ENCODE results near the gene EPAS1. TPM values are rescaled to one million over a fixed set of nuclear protein-coding genes. Genes with fewer than 3 reads are reported as not detected.

Gene EPAS1
- total RNA-seq, 1 experiment from 2014 or later = 17.3 TPM

DNA sequence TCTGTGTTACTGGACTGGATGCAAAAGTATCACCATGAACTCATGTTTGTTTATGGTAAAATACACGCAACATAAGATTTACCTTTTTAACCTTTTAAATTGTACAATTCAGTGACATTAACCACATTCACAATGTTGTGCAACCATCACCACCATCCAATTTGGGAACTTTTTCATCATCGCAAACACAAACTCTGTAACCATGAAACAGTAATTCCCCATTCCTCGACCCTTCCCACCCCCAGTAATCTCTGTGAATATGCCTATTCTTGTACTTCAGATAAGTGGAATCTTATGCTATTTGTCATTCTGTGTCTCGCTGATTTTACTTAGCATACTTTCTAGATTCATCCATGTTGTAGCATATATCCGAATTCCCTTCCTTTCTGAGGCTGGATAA, 31.1 kb upstream of the EPAS1 start:
- no peaks in the 10 kb centered on the region for H3K9me3 ChIP-seq (replicated peaks)
- no peak for DNase-seq

DNA sequence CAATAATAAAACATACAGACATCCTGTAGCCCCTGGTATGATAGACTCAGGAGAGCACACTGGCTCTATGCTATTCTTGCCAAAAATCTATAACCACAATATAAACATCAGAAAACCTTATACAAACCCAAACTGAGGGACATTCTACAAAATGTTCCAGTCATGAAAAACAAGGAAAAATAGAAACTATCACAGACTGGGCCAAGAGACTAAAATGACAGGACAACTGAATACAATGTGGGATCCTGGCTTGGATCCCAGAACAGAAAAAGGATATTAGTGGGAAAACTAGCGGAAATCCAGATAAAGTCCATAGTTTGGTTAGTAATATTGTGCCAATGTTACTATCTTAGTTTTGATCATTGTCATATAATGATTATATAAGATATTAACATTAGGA, 29.6 kb upstream of the EPAS1 start:
- Histone ChIP-seq H3K4me3 (no peak overlapping the region), H3K4me1 (peaks cover 18% of the 10 kb centered on the region), H3K27ac (no peak overlapping the region), H3K9me3 (replicated peaks) (no peaks in the 10 kb centered on the region), H3K36me3 (no peaks in the 10 kb centered on the region), H3K27me3 (no peaks in the 10 kb centered on the region)
- peak in 1 of 2 experiments; percentile 47 for DNase-seq

More for the DNA sequence above, 31.1 kb upstream of the EPAS1 start:
- Histone ChIP-seq H3K27me3 (no peaks in the 10 kb centered on the region), H3K4me3 (no peak overlapping the region), H3K36me3 (no peaks in the 10 kb centered on the region), H3K4me1 (peaks cover 18% of the 10 kb centered on the region), H3K27ac (no peak overlapping the region)

- Histone ChIP-seq H3K36me3 (no peaks in the 10 kb centered on the region), H3K27ac (no peak overlapping the region)
These were observed 29.0 kb upstream of the EPAS1 start for GRCh38 chr2:46268196-46268595.

DNA sequence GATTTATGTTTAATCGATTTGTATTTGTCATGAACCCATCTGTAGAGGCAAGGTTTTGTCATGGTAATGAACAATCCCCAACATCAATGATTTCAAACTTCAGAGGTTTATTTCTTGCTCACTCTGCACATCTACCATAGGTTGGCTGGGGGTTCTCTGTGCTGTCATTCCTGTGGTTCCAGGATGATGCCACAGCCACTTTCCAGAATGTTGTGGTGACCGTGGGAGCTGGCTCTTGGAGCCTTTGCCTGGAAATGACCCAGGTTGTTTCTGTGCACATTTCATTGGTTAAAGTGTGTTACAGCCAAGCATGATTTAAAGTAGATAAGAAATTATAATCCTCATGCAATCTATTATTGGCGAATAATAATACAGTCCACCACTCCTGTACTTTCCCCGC, 28.2 kb upstream of the EPAS1 start:
- H3K27ac ChIP-seq = no peak overlapping the region
- H3K4me1 ChIP-seq = peaks cover 18% of the 10 kb centered on the region
- H3K36me3 ChIP-seq = no peaks in the 10 kb centered on the region
- no peak overlapping the region for H3K4me3 ChIP-seq
- H3K27me3 ChIP-seq = no peaks in the 10 kb centered on the region
- no peaks in the 10 kb centered on the region for H3K9me3 ChIP-seq (replicated peaks)
- DNase-seq = no peak

More at GRCh38 chr2:46268196-46268595, 29.0 kb upstream of the EPAS1 start:
- DNase-seq = no peak
- no peaks in the 10 kb centered on the region for H3K27me3 ChIP-seq
- H3K9me3 ChIP-seq (replicated peaks) = no peaks in the 10 kb centered on the region
- H3K4me3 ChIP-seq = no peak overlapping the region
- peaks cover 18% of the 10 kb centered on the region for H3K4me1 ChIP-seq

GRCh38 chr2:46269544-46270273, 27.5 kb upstream of the EPAS1 start:
- no peak overlapping the region for H3K4me3 ChIP-seq
- H3K27ac ChIP-seq = no peak overlapping the region
- no peak for DNase-seq
- no peaks in the 10 kb centered on the region for H3K36me3 ChIP-seq
- no peaks in the 10 kb centered on the region for H3K27me3 ChIP-seq
- H3K4me1 ChIP-seq = peaks cover 18% of the 10 kb centered on the region
- H3K9me3 ChIP-seq (replicated peaks) = no peaks in the 10 kb centered on the region

DNA sequence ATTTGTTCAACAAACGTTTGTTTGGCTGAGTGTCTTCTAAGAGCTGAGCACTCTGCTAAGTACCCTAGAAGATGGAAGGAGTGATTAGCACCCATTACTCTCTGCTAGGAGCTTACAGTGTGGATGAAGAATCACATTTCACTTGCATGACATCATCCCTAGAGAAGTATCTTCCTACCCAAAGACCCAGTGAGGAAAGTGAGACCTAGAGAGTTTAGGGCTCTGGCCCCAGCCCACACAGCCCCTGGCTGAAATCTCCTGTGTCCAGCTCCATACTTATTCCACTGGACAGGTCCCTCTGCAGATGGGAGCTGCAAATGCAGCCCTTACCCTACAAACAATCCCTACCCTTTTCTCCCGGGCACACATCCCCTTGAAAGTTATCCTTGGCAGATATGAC, 26.8 kb upstream of the EPAS1 start:
- Histone ChIP-seq H3K36me3 (no peaks in the 10 kb centered on the region), H3K27me3 (no peaks in the 10 kb centered on the region), H3K27ac (no peak overlapping the region), H3K4me3 (no peak overlapping the region), H3K4me1 (peaks cover 18% of the 10 kb centered on the region), H3K9me3 (replicated peaks) (no peaks in the 10 kb centered on the region)
- peak in 1 of 2 experiments; percentile 37 for DNase-seq

- Histone ChIP-seq H3K27ac (no peak overlapping the region), H3K36me3 (no peaks in the 10 kb centered on the region), H3K4me1 (peaks cover 25% of the 10 kb centered on the region), H3K9me3 (replicated peaks) (no peaks in the 10 kb centered on the region), H3K27me3 (no peaks in the 10 kb centered on the region), H3K4me3 (no peak overlapping the region)
- no peak for DNase-seq
These were observed 23.9 kb upstream of the EPAS1 start for GRCh38 chr2:46273225-46273863.

- H3K27ac ChIP-seq = no peak overlapping the region
- no peaks in the 10 kb centered on the region for H3K36me3 ChIP-seq
- DNase-seq = no peak
- peaks cover 25% of the 10 kb centered on the region for H3K4me1 ChIP-seq
- H3K9me3 ChIP-seq (replicated peaks) = no peaks in the 10 kb centered on the region
- H3K27me3 ChIP-seq = no peaks in the 10 kb centered on the region
- H3K4me3 ChIP-seq = no peak overlapping the region
These were observed 23.3 kb upstream of the EPAS1 start for GRCh38 chr2:46273919-46274318.

GRCh38 chr2:46274586-46274985, 22.6 kb upstream of the EPAS1 start:
- Histone ChIP-seq H3K27me3 (no peaks in the 10 kb centered on the region), H3K4me1 (peaks cover 23% of the 10 kb centered on the region), H3K9me3 (replicated peaks) (no peaks in the 10 kb centered on the region), H3K27ac (no peak overlapping the region), H3K36me3 (no peaks in the 10 kb centered on the region), H3K4me3 (no peak overlapping the region)
- DNase-seq = no peak

DNA sequence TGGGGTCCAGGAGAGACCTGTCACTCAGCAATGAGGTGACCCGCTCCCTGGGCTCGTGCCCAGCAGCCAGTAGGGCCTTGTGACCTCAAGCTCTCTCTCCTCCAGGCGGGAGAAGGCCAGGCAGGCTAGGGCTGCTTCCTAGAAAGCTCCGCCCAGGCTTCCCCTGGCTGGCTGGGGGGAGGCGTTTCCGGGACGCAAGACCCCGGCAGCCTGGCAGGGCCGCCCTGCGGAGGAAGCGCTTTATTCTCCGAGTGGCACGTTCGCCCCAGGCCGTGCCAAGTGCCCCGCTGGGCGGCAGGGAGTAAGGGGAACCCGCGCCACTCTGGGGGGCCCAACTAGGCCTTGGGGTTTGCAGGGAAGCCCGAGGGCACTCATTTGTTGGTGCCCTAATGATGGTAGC, 21.2 kb upstream of the EPAS1 start:
- Histone ChIP-seq H3K4me3 (no peak overlapping the region), H3K36me3 (no peaks in the 10 kb centered on the region), H3K9me3 (replicated peaks) (no peaks in the 10 kb centered on the region), H3K27ac (no peak overlapping the region), H3K27me3 (no peaks in the 10 kb centered on the region), H3K4me1 (peaks cover 10% of the 10 kb centered on the region)
- no peak for DNase-seq

DNA sequence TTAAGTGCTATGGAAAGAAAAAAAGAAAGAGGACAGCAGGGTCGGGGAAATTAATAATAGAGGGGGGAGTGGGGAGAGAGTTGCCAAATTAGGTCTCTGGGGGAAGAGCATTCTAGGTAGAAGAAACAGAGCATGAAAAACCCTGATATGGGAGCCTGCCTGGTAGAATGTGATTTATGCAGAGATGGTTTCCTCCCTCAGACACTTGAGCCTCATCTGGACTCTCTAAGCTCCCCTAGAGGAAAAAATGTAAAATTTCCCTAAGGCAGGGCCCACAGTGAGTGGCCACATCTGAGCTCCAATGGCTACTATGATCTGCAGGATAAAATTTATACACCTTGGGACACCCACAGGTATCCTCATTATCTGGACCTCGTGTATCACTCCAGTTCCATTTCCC, 20.6 kb upstream of the EPAS1 start:
- H3K27me3 ChIP-seq = no peaks in the 10 kb centered on the region
- no peak overlapping the region for H3K27ac ChIP-seq
- H3K36me3 ChIP-seq = no peaks in the 10 kb centered on the region
- H3K9me3 ChIP-seq (replicated peaks) = no peaks in the 10 kb centered on the region
- H3K4me1 ChIP-seq = peaks cover 10% of the 10 kb centered on the region
- no peak overlapping the region for H3K4me3 ChIP-seq
- no peak for DNase-seq

- Histone ChIP-seq H3K4me3 (no peak overlapping the region), H3K36me3 (no peaks in the 10 kb centered on the region), H3K27ac (no peak overlapping the region), H3K4me1 (peaks cover 10% of the 10 kb centered on the region), H3K9me3 (replicated peaks) (no peaks in the 10 kb centered on the region), H3K27me3 (no peaks in the 10 kb centered on the region)
- peak; percentile 33 to 52 for DNase-seq
These were observed 19.6 kb upstream of the EPAS1 start for GRCh38 chr2:46277431-46278190.

GRCh38 chr2:46278952-46279351, 18.3 kb upstream of the EPAS1 start:
- Histone ChIP-seq H3K36me3 (no peaks in the 10 kb centered on the region), H3K4me3 (no peak overlapping the region), H3K9me3 (replicated peaks) (no peaks in the 10 kb centered on the region), H3K27ac (no peak overlapping the region), H3K27me3 (no peaks in the 10 kb centered on the region), H3K4me1 (peaks cover 10% of the 10 kb centered on the region)
- no peak for DNase-seq

DNA sequence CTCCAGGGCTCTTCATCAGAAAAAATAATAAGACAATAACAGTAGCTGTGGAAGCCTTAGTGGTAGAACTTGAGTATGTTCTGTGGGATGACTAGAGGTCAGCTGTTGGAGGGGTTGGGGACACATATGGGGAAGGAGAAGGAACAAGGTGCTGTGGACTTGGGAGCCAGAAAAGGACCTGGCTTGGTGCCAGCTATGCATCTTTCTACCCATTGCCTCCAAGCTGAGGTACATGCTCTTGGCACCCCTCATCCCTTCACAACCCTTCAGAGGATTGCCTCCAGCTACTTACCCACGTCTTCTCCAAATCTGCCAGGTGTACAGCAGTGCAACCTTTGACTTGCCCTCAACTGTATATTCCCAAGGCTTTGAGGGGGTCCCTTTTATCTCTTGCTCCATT, 15.3 kb upstream of the EPAS1 start:
- Histone ChIP-seq H3K27me3 (no peaks in the 10 kb centered on the region), H3K9me3 (replicated peaks) (no peaks in the 10 kb centered on the region), H3K36me3 (no peaks in the 10 kb centered on the region), H3K4me1 (peaks cover 14% of the 10 kb centered on the region), H3K27ac (no peak overlapping the region), H3K4me3 (no peak overlapping the region)
- DNase-seq = no peak

GRCh38 chr2:46283693-46284092, 13.5 kb upstream of the EPAS1 start:
- Histone ChIP-seq H3K27me3 (no peaks in the 10 kb centered on the region), H3K4me3 (no peak overlapping the region), H3K9me3 (replicated peaks) (no peaks in the 10 kb centered on the region), H3K4me1 (peaks cover 5% of the 10 kb centered on the region; the same call in 1 of the 2 replicates), H3K27ac (no peak overlapping the region), H3K36me3 (no peaks in the 10 kb centered on the region)
- DNase-seq = no peak
